Spinal cord (tissue), 10 donors: ENCODE results near the gene MRPS25. TPM values are rescaled to one million over a fixed set of nuclear protein-coding genes. Genes with fewer than 3 reads are reported as not detected.
A peak's percentile ranks its signal among the peaks of the same experiment; 100 is the strongest.

Experiments used
- DNase-seq, 6 donors: peaks; one replicate each; pipeline versions ENCODE4 v3.0.0 to v3.0.0-alpha.2; 2013 to 2015; ENCODE audit warnings: low spot score in 6 of 6, low read depth in 4 of 6
- H3K27ac ChIP-seq: one replicate; pipeline ENCODE4 v1.5.1; 2013; ENCODE audit warnings: low read depth, low read length, control low read depth
- H3K27me3 ChIP-seq: one replicate; pipeline ENCODE4 v1.6.1; 2013; ENCODE audit warnings: low read length; ENCODE audit not compliant: control insufficient read depth, insufficient read depth
- H3K36me3 ChIP-seq: one replicate; pipeline ENCODE4 v1.6.1; 2013; ENCODE audit warnings: low read length; ENCODE audit not compliant: control insufficient read depth, insufficient read depth
- H3K4me1 ChIP-seq: one replicate; pipeline ENCODE4 v1.6.1; 2013; ENCODE audit warnings: low read length; ENCODE audit not compliant: control insufficient read depth, insufficient read depth
- H3K4me3 ChIP-seq: one replicate; pipeline ENCODE4 v1.5.1; 2013; ENCODE audit warnings: low read depth, low read length, control low read depth
- H3K9me3 ChIP-seq: one replicate; pipeline ENCODE4 v1.6.1; 2013; ENCODE audit warnings: low read length; ENCODE audit not compliant: control insufficient read depth, insufficient read depth
- WGBS: methylation state at CpG from one replicate; pipeline ENCODE4 v1.1.5; 2013; ENCODE audit warnings: missing lambda C conversion rate; ENCODE audit not compliant: insufficient coverage; 5-methylcytosine and 5-hydroxymethylcytosine counted together
- polyA plus RNA-seq, 2 donors: library from polyadenylated mRNA; unstranded; fragments of 120-200 nt; gene quantifications; one replicate each; pipeline ENCODE4 v1.2.1, GENCODE V29; 2013; ENCODE audit not compliant: insufficient read length in 2 of 2
- total RNA-seq, 2 donors: library from RNA; depleted of rRNA in 1 of 2; stranded (reverse); fragments of 120-200 nt in 1 of 2; fragments of >200 nt in 1 of 2; gene quantifications; one replicate each; pipeline versions ENCODE4 v1.2.3 to v1.2.4, GENCODE V29; 2013 to 2014
- donor health status: healthy.

The MRPS25 gene
- total and polyA plus RNA-seq, 4 donors = 21.1 to 97.4 (median 59.4) TPM

DNA sequence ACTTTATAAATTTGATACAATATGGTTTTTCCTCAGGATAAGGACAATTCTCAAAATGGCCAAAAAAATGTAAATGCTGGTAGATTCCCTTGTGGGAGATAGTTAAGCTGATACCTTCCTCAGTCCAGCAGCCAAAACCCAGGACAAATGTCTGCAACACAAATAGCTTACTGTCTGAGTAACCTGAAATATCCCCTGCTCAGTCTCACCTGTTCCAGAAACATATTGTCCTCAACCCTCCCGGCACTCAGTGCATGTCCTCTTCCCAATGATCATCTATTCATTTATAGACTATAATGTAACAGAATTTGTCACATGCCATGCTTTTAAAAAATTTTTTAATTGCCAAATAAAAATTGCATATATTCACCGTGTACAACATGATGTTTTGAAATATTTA is 21.6 kb upstream of the MRPS25 start:
- Histone ChIP-seq H3K27me3 (no peaks in the 10 kb centered on the region), H3K27ac (no peak overlapping the region), H3K36me3 (peaks cover 68% of the 10 kb centered on the region), H3K9me3 (no peaks in the 10 kb centered on the region), H3K4me1 (no peaks in the 10 kb centered on the region), H3K4me3 (no peak overlapping the region)
- DNase-seq = no peak
- no CpG with 5 or more reads among the region's 2 CpGs for WGBS

- Histone ChIP-seq H3K4me3 (no peak overlapping the region), H3K9me3 (no peaks in the 10 kb centered on the region), H3K4me1 (no peaks in the 10 kb centered on the region), H3K27ac (no peak overlapping the region), H3K27me3 (no peaks in the 10 kb centered on the region), H3K36me3 (peaks cover 72% of the 10 kb centered on the region)
- no CpG with 5 or more reads among the region's 2 CpGs for WGBS
- DNase-seq = no peak
These were observed 21.1 kb upstream of the MRPS25 start for GRCh38 chr3:15086263-15086662.

DNA sequence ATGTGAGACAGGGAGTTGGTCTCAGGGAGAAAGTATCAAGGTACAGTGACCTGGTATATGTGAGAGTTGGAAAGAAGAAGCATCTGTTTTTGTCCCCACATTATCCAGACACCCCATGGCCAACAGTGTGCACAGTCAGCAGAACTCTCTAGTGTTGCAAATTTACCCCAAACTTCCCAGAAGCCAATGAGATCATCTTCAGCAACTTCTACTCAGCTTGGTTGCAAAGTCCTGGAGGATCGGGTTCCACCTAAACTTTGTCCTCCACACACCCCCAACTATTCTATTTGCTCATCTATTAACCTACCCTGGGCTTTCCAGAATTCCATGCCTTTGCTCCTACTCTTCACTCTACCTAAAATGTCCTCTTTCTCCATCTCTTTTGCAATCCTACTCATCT is 18.1 kb upstream of the MRPS25 start:
- Histone ChIP-seq H3K4me1 (no peaks in the 10 kb centered on the region), H3K36me3 (peaks cover 69% of the 10 kb centered on the region), H3K27ac (no peak overlapping the region), H3K9me3 (no peaks in the 10 kb centered on the region), H3K4me3 (no peak overlapping the region), H3K27me3 (no peaks in the 10 kb centered on the region)
- DNase-seq = no peak
- 95% methylated on average over 1 of the region's 1 CpG for WGBS

- Histone ChIP-seq H3K36me3 (peaks cover 74% of the 10 kb centered on the region), H3K9me3 (no peaks in the 10 kb centered on the region), H3K27ac (no peak overlapping the region), H3K27me3 (no peaks in the 10 kb centered on the region), H3K4me1 (no peaks in the 10 kb centered on the region), H3K4me3 (no peak overlapping the region)
- DNase-seq = no peak
- 96% methylated on average over 10 of the region's 13 CpGs for WGBS
These were observed 17.0 kb upstream of the MRPS25 start for GRCh38 chr3:15081960-15082664.

GRCh38 chr3:15079091-15079490 is 14.0 kb upstream of the MRPS25 start:
- H3K4me1 ChIP-seq = no peaks in the 10 kb centered on the region
- no peak for DNase-seq
- WGBS = 100% methylated on average over 1 of the region's 3 CpGs
- H3K27ac ChIP-seq = no peak overlapping the region
- H3K9me3 ChIP-seq = no peaks in the 10 kb centered on the region
- H3K4me3 ChIP-seq = no peak overlapping the region
- H3K36me3 ChIP-seq = peaks cover 73% of the 10 kb centered on the region
- no peaks in the 10 kb centered on the region for H3K27me3 ChIP-seq

GRCh38 chr3:15074500-15074899 is 9.4 kb upstream of the MRPS25 start:
- no peaks in the 10 kb centered on the region for H3K4me1 ChIP-seq
- no peaks in the 10 kb centered on the region for H3K27me3 ChIP-seq
- WGBS = 93% methylated on average over 19 of the region's 19 CpGs
- no peak overlapping the region for H3K27ac ChIP-seq
- no peak overlapping the region for H3K4me3 ChIP-seq
- no peak for DNase-seq
- H3K36me3 ChIP-seq = peaks cover 47% of the 10 kb centered on the region
- H3K9me3 ChIP-seq = no peaks in the 10 kb centered on the region

DNA sequence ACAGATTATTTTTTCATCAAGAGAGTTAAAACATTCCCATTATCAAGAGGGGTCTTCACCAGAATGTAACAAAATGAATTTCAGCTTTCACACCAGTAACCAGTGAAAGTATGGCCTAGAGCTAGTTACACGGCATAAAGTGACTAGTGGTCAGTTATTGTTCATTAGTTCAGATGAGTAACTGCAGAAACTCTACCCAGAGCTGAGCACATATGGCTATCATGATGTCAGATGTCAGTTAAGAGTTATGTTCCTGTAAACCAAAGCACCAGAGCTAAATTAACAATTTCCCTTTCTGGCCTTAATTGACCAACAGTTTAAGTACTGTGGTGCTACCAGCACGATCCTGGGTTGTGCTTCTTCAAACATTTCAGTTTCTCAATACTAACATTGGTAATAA is 6.6 kb upstream of the MRPS25 start:
- no peaks in the 10 kb centered on the region for H3K9me3 ChIP-seq
- H3K4me1 ChIP-seq = no peaks in the 10 kb centered on the region
- H3K4me3 ChIP-seq = no peak overlapping the region
- DNase-seq = no peak
- peaks cover 35% of the 10 kb centered on the region for H3K36me3 ChIP-seq
- H3K27ac ChIP-seq = no peak overlapping the region
- WGBS = 71% methylated on average over 1 of the region's 2 CpGs
- no peaks in the 10 kb centered on the region for H3K27me3 ChIP-seq

- no peak for DNase-seq
- peaks cover 3% of the 10 kb centered on the region for H3K4me1 ChIP-seq
- no peak overlapping the region for H3K4me3 ChIP-seq
- WGBS = 75% methylated on average over 1 of the region's 1 CpG
- no peaks in the 10 kb centered on the region for H3K9me3 ChIP-seq
- peaks cover 23% of the 10 kb centered on the region for H3K36me3 ChIP-seq
- no peaks in the 10 kb centered on the region for H3K27me3 ChIP-seq
- no peak overlapping the region for H3K27ac ChIP-seq
These were observed 4.3 kb upstream of the MRPS25 start for GRCh38 chr3:15069441-15069840.

- no peaks in the 10 kb centered on the region for H3K27me3 ChIP-seq
- peaks cover 8% of the 10 kb centered on the region for H3K36me3 ChIP-seq
- DNase-seq = no peak
- WGBS = no CpG with 5 or more reads among the region's 3 CpGs
- peaks cover 17% of the 10 kb centered on the region for H3K4me1 ChIP-seq
- H3K9me3 ChIP-seq = no peaks in the 10 kb centered on the region
- H3K27ac ChIP-seq = no peak overlapping the region
- no peak overlapping the region for H3K4me3 ChIP-seq
These were observed 1.4 kb upstream of the MRPS25 start for GRCh38 chr3:15066467-15066866.

GRCh38 chr3:15065550-15066007 is 464 bp upstream of the MRPS25 start:
- peak overlapping the region; percentile 92 for H3K4me3 ChIP-seq
- H3K9me3 ChIP-seq = no peaks in the 10 kb centered on the region
- no peak for DNase-seq
- WGBS = 56% methylated on average over 9 of the region's 16 CpGs
- H3K36me3 ChIP-seq = peaks cover 12% of the 10 kb centered on the region
- H3K27me3 ChIP-seq = no peaks in the 10 kb centered on the region
- H3K27ac ChIP-seq = no peak overlapping the region
- H3K4me1 ChIP-seq = peaks cover 17% of the 10 kb centered on the region
